OCI-LY7 (cell line): ENCODE results near the gene SEPTIN12.

Experiments used
- CTCF ChIP-seq: fragments of 200-600 bp; sonication (generic); conservative IDR thresholded peaks from 2 replicates; pipeline ENCODE4 v1.5.1; 2014; ENCODE audit warnings: mild to moderate bottlenecking, antibody characterized with exemption, low read length, moderate library complexity, mixed read lengths
- EZH2phosphoT487 ChIP-seq: fragments of 200-600 bp; sonication (generic); IDR thresholded peaks from 2 replicates; pipeline ENCODE4 v1.6.1; 2018; ENCODE audit warnings: low read depth, borderline replicate concordance, mild to moderate bottlenecking, mixed run types, antibody characterized with exemption, low read length, moderate library complexity, mixed read lengths

GRCh38 chr16:4788910-4789309 lies 765 bp upstream of the SEPTIN12 start:
- TF ChIP-seq CTCF (no peak), EZH2phosphoT487 (no peak)
